Measurements from ENCODE around the gene DNAJC15. TPM values are rescaled to one million over a fixed set of nuclear protein-coding genes. Genes with fewer than 3 reads are reported as not detected.
"Not testable (repeated sequence)": the region's sequence is repeated elsewhere in the genome, so short reads cannot be mapped to it uniquely, and the experiment has no call there.

DNAJC15 gene
- polyA plus RNA-seq, 1 donor from 2014 or later = 36.7 TPM

- Mint-ChIP-seq H3K4me1 (peaks cover 62 to 76% (median 72%) of the 10 kb centered on the region in 3 donors), H3K27ac (peak overlapping the region; percentile 98 to 99 (median 99)), H3K4me3 (peak overlapping the region; percentile 72 to 92 (median 83))
- not testable (repeated sequence) for H3K27me3 Mint-ChIP-seq, H3K36me3 Mint-ChIP-seq, H3K9me3 Mint-ChIP-seq
Measured at GRCh38 chr13:43045302-43045773, 22.0 kb downstream of the DNAJC15 start.

- Mint-ChIP-seq H3K4me3 (peak overlapping the region in 2 of 4 donors; percentile 38 to 81), H3K36me3 (peaks cover 3% of the 10 kb centered on the region), H3K27ac (peak overlapping the region; percentile 98 to 99 (median 99)), H3K9me3 (no peaks in the 10 kb centered on the region), H3K27me3 (no peaks in the 10 kb centered on the region), H3K4me1 (peaks cover 58 to 69% (median 64%) of the 10 kb centered on the region in 3 donors)
Measured at GRCh38 chr13:43046259-43046658, 22.9 kb downstream of the DNAJC15 start.

DNA sequence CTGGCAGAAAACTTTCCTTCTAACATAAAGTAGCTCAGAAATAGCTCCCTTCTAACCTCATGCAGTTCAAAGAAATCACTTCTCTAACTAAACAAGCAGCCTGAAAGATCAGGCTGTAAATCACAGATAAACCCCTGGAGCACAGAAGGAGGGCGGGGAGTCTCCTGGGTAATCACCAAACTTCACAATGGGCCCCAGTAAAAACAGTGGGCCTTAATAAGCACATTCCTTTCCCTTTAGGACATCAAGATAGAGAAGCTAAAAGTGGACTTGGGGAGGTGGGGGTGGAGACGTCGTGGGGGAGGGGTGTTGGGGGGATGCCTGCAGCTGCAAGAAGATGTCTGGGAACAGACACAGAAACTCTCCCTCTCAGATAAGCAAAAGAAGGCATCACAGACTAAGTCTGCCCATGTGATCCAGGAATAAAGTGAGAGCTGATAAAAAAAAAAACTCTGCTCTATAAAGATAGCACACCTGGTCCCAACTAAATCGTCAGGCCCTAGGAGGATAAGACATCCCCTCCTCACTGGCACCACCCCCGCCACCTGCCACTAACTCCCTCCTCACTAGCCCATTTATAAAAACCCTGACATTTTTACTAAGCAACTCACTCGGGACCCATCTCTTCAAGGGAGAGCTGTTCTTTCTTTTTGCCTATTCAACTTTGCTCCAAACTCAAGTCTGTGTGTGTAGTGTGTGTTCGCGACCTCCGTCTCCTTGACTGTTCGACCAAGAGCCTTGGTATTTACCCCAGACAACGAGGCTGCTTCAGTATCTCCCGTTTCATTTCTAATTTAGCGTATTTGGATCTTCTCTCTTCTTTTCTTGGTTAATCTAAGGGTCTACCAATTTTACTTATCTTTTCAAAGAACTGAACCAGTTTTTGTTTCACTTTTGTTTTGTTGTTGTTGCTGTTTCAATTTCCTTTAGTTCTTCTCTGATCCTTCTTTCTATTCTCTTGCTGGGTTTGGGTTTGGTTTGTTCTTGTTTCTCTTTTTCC is 31.7 kb downstream of the DNAJC15 start:
- Mint-ChIP-seq H3K9me3 (no peaks in the 10 kb centered on the region), H3K4me3 (no peak overlapping the region), H3K27ac (no peak overlapping the region), H3K36me3 (peaks cover 6% of the 10 kb centered on the region), H3K27me3 (no peaks in the 10 kb centered on the region), H3K4me1 (peaks cover 29 to 34% (median 31%) of the 10 kb centered on the region in 3 donors)

GRCh38 chr13:43057653-43058317 is 34.4 kb downstream of the DNAJC15 start:
- Mint-ChIP-seq H3K9me3 (no peaks in the 10 kb centered on the region), H3K36me3 (peaks cover 8% of the 10 kb centered on the region), H3K4me1 (peaks cover 31 to 37% (median 34%) of the 10 kb centered on the region in 3 donors), H3K27ac (peak overlapping the region in 2 of 3 donors; percentile 49 to 69), H3K27me3 (no peaks in the 10 kb centered on the region), H3K4me3 (peak overlapping the region; percentile 9 to 92 (median 26))

- peaks cover 32 to 39% (median 36%) of the 10 kb centered on the region in 3 donors for H3K4me1 Mint-ChIP-seq
- H3K4me3 Mint-ChIP-seq = peak overlapping the region in 3 of 4 donors; percentile 21 to 92 (median 31)
- peaks cover 8% of the 10 kb centered on the region for H3K36me3 Mint-ChIP-seq
- H3K27ac Mint-ChIP-seq = peak overlapping the region in 2 of 3 donors; percentile 69 to 79
- no peaks in the 10 kb centered on the region for H3K9me3 Mint-ChIP-seq
- no peaks in the 10 kb centered on the region for H3K27me3 Mint-ChIP-seq
Measured at GRCh38 chr13:43058318-43058674, 34.9 kb downstream of the DNAJC15 start.

DNA sequence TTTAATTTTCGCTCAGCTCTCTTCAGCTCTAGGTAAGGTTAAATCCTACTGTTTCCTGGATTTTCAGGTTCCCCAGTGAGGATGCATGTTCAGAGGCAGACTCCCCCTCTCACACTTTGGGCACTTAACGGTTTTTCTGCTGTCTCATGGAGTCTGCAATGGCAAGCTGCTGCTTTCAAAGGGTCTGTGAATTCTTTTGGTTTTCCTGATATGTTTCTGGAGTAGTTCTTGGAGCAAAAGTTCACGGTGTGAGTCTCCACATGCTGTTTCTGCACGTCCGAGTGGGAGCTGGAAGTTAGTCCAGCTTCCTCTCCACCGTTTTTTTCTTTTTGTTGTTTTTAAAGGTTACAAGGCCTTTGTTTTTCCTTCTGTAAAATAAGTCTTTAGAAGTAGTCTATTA is 35.4 kb downstream of the DNAJC15 start:
- peak overlapping the region in 2 of 4 donors; percentile 43 to 92 for H3K4me3 Mint-ChIP-seq
- H3K27me3 Mint-ChIP-seq = no peaks in the 10 kb centered on the region
- peaks cover 10% of the 10 kb centered on the region for H3K36me3 Mint-ChIP-seq
- H3K4me1 Mint-ChIP-seq = peaks cover 32 to 45% (median 38%) of the 10 kb centered on the region in 3 donors
- no peak overlapping the region for H3K27ac Mint-ChIP-seq
- no peaks in the 10 kb centered on the region for H3K9me3 Mint-ChIP-seq

GRCh38 chr13:43059779-43060178 is 36.4 kb downstream of the DNAJC15 start:
- H3K9me3 Mint-ChIP-seq, H3K4me3 Mint-ChIP-seq, H3K27me3 Mint-ChIP-seq: not testable (repeated sequence)
- H3K36me3 Mint-ChIP-seq = peaks cover 10% of the 10 kb centered on the region
- peak overlapping the region in 1 of 3 donors; percentile 54 for H3K27ac Mint-ChIP-seq
- peaks cover 36 to 52% (median 44%) of the 10 kb centered on the region in 3 donors for H3K4me1 Mint-ChIP-seq

- H3K36me3 Mint-ChIP-seq = peaks cover 10% of the 10 kb centered on the region
- H3K27ac Mint-ChIP-seq, H3K27me3 Mint-ChIP-seq, H3K4me3 Mint-ChIP-seq, H3K9me3 Mint-ChIP-seq: not testable (repeated sequence)
- H3K4me1 Mint-ChIP-seq = peaks cover 37 to 52% (median 44%) of the 10 kb centered on the region in 3 donors
Measured at GRCh38 chr13:43060806-43061205, 37.4 kb downstream of the DNAJC15 start.

DNA sequence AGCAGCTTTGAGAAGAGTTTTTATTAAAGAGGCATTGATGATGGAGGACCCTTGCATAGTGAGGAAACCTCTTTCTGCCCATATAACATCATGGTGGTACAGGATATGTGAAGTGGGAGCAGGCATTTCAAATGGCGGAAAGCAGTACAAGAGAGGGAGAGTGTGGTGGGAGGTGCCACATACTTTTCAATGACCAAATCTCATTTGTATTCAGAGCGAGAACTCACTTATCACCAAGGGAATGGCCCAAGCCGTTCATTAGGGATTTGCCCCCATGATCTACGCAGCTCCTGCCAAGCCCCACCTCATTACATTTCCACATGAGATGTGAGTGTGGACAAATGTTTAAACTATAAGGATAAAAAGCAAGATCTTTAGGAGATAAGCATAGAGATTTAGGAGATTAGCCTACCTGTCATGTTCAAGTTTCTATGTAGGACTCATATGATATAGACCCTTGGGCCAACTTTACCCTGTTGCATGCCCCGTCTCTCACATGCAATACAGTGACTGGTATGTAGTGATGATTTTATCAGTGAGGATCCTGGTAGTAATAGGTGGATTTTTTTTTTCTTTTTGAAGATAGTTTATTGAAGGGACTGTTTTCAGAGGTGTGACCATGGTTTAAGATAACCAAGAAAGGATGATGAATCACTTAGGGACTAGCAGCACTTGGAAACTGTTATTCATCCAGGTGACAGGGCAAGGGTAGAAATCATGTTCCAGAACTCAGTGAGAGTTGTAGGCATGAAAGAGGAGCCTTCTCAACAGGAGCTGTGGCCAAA is 38.3 kb downstream of the DNAJC15 start:
- Mint-ChIP-seq H3K4me3 (no peak overlapping the region), H3K27ac (no peak overlapping the region)

GRCh38 chr13:43071824-43072223 is 48.4 kb downstream of the DNAJC15 start:
- Mint-ChIP-seq H3K27me3 (no peaks in the 10 kb centered on the region), H3K4me3 (no peak overlapping the region), H3K4me1 (peaks cover 17 to 32% (median 23%) of the 10 kb centered on the region in 3 donors), H3K36me3 (peaks cover 6% of the 10 kb centered on the region), H3K9me3 (no peaks in the 10 kb centered on the region), H3K27ac (peak overlapping the region in 1 of 3 donors; percentile 1)

More for the DNA sequence above, 38.3 kb downstream of the DNAJC15 start:
- Mint-ChIP-seq H3K36me3 (peaks cover 10% of the 10 kb centered on the region), H3K9me3 (no peaks in the 10 kb centered on the region), H3K4me1 (peaks cover 33 to 47% (median 40%) of the 10 kb centered on the region in 3 donors), H3K27me3 (no peaks in the 10 kb centered on the region)

DNA sequence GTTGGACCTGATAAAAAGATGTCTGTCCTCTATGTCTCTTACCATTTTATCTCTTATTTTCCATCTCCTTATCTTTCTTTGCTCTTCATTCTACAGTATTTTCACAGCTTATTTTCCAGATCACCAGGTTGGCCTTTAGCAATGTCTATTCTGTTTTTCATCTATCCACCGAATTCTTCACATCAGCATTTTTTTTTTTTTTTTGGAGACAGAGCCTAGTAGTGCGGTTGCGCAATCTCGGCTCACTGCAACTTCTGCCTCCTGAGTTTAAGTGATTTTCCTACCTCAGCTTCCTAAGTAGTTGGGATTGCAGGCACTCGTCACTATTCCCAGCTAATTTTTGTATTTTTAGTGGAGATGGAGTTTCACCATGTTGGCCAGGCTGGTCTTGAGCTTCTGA is 49.0 kb downstream of the DNAJC15 start:
- Mint-ChIP-seq H3K27ac (no peak overlapping the region), H3K9me3 (no peaks in the 10 kb centered on the region), H3K36me3 (peaks cover 6% of the 10 kb centered on the region), H3K4me1 (peaks cover 19 to 33% (median 28%) of the 10 kb centered on the region in 3 donors), H3K4me3 (no peak overlapping the region), H3K27me3 (no peaks in the 10 kb centered on the region)

DNA sequence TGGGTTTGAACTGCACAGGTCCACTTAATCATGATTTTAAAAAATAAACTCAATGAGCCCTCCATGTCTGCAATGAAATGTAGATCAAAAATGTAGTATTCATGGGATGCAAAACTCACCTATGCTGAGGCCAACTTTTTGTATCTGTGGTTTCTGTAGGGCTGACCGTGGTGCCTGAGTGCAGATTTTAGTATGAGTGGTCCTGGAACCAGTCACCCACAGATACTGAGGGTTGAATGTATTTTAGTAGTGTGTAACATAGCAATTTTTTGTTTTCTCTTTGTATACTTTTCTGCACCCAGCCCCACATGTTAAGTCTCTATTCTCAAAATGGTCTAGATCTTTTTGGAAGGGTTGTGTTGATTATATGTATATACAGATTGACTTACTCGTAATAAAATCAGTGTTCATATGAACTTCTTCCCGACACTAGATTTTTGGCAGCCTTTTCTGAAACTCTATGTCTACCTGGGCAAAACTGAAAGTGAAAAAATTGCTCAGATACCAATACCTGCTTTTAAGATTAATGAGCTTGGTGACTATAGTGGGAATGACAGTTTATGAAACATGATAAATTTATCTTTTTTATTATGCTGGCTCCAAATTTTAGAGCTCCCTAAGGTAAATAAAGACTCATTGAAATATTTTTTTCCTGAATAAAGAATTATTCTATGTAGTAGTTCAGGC is 51.6 kb downstream of the DNAJC15 start:
- peak overlapping the region in 1 of 3 donors; percentile 67 for H3K27ac Mint-ChIP-seq

GRCh38 chr13:43075511-43075902 is 52.1 kb downstream of the DNAJC15 start:
- H3K4me3 Mint-ChIP-seq = peak overlapping the region in 1 of 4 donors; percentile 12
- H3K27me3 Mint-ChIP-seq = not testable (repeated sequence)

More for the DNA sequence above, 51.6 kb downstream of the DNAJC15 start:
- H3K36me3 Mint-ChIP-seq = peaks cover 10% of the 10 kb centered on the region
- H3K9me3 Mint-ChIP-seq = peaks cover 0 to under 1% (median 0%) of the 10 kb centered on the region in 3 donors
- H3K27me3 Mint-ChIP-seq = no peaks in the 10 kb centered on the region
- H3K4me3 Mint-ChIP-seq = peak overlapping the region in 3 of 4 donors; percentile 44 to 81 (median 63)
- H3K4me1 Mint-ChIP-seq = peaks cover 22 to 38% (median 33%) of the 10 kb centered on the region in 3 donors

DNA sequence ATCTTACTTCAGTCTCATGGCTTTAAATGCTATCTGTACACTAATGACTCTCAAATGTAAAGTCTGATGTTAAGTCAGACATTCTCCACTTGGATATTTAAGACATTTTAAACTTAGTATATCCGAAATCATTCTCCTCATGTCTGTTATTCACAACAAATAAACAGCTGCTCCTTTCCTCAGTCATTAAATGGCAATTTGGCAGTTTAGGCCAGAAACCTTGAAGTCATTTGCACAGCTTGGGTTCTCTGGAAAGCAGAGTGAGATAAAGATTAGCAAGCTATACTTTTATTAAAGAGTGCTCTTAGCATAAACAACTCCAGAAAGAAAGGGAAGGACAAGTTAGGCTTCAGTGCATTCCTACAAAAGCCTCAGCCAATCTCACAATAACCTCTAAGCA is 53.7 kb downstream of the DNAJC15 start:
- Mint-ChIP-seq H3K27ac (no peak overlapping the region), H3K9me3 (peaks cover 0 to 4% (median 0%) of the 10 kb centered on the region in 3 donors), H3K27me3 (no peaks in the 10 kb centered on the region), H3K4me1 (peaks cover 16 to 32% (median 27%) of the 10 kb centered on the region in 3 donors), H3K36me3 (peaks cover 10% of the 10 kb centered on the region), H3K4me3 (no peak overlapping the region)

More at GRCh38 chr13:43075511-43075902, 52.1 kb downstream of the DNAJC15 start:
- Mint-ChIP-seq H3K36me3 (peaks cover 13% of the 10 kb centered on the region), H3K27ac (peak overlapping the region in 1 of 3 donors; percentile 48), H3K4me1 (peaks cover 21 to 38% (median 31%) of the 10 kb centered on the region in 3 donors)
- not testable (repeated sequence) for H3K9me3 Mint-ChIP-seq
